ENCODE measurements around the gene OR5AN1.

DNA sequence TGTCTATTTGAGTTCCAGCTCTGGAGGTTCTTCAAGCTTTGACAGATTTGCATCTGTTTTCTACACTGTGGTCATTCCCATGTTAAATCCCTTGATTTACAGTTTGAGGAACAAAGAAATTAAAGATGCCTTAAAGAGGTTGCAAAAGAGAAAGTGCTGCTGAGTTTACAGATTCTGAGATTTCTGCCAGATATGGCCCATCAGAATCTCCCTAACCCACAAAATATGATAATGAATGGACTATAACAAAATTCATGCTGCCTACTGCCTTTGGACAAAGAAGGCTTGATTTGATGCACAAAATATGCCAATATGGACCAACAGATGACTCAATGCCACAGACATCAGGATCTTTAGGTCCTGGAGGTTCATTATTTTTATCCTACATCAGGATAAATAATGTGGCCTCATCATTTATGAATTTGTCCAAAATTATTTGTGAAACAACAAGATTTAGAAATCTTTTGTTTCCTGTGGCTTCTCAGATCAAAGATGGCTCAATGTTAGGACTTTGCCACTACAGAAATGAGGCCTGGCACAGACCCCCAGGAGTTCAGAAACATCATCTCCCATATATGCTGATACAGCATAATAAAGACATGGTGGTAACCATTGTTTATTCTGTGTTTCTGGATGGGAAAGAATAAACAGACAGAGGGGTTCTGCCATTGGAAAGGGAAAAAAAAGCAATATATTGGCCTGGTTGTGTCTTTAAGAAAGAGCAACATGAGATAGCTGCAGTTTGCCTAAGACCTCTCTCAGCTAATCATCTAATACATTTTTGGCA lies 6.7 kb downstream of the OR5AN1 start:
- TF ChIP-seq, protein P1, sequence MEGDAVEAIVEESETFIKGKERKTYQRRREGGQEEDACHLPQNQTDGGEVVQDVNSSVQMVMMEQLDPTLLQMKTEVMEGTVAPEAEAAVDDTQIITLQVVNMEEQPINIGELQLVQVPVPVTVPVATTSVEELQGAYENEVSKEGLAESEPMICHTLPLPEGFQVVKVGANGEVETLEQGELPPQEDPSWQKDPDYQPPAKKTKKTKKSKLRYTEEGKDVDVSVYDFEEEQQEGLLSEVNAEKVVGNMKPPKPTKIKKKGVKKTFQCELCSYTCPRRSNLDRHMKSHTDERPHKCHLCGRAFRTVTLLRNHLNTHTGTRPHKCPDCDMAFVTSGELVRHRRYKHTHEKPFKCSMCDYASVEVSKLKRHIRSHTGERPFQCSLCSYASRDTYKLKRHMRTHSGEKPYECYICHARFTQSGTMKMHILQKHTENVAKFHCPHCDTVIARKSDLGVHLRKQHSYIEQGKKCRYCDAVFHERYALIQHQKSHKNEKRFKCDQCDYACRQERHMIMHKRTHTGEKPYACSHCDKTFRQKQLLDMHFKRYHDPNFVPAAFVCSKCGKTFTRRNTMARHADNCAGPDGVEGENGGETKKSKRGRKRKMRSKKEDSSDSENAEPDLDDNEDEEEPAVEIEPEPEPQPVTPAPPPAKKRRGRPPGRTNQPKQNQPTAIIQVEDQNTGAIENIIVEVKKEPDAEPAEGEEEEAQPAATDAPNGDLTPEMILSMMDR (IDR thresholded peaks at IDR 0.05): no peak
- TF ChIP-seq SREBF2 (IDR thresholded peaks at IDR 0.05) (no peak), KDM1A (IDR thresholded peaks at IDR 0.05; ENCODE audit: low read depth) (no peak), HOXA7 (CRISPR knock-in tag; IDR thresholded peaks at IDR 0.05) (no peak), HDAC2 (IDR thresholded peaks at IDR 0.05) (no peak), JUNB (IDR thresholded peaks at IDR 0.05) (no peak)

Measured in A549 (cell line).